NCI-H2107 (cell line): Measurements from ENCODE around the gene GNA12.

Experiments used
- DNase-seq: peaks from one replicate; lab custom pipeline; 2025; lab: John Stamatoyannopoulos, UW

GNA12 gene

GRCh38 chr7:2844153-2845033 lies at the start of gene GNA12:
TSS of gene GNA12 (minus strand) at chr7:2844308. CDS start at chr7:2844161, 147 bp downstream.
- peak; percentile 99 for DNase-seq

- DNase-seq: no peak
Measured at GRCh38 chr7:2893411-2893861, 49.3 kb upstream of the GNA12 start.

- DNase-seq: no peak
Measured at GRCh38 chr7:2892549-2892948, 48.4 kb upstream of the GNA12 start.

- no peak for DNase-seq
Measured at GRCh38 chr7:2887816-2888215, 43.7 kb upstream of the GNA12 start.

- DNase-seq: no peak
Measured at GRCh38 chr7:2886900-2887299, 42.8 kb upstream of the GNA12 start.

GRCh38 chr7:2886391-2886790 lies 42.3 kb upstream of the GNA12 start:
- DNase-seq: no peak

GRCh38 chr7:2884161-2884560 lies 40.1 kb upstream of the GNA12 start:
- no peak for DNase-seq

- no peak for DNase-seq
Measured at GRCh38 chr7:2883101-2883500, 39.0 kb upstream of the GNA12 start.

- DNase-seq: no peak
Measured at GRCh38 chr7:2882111-2882510, 38.0 kb upstream of the GNA12 start.

GRCh38 chr7:2880874-2881533 lies 36.9 kb upstream of the GNA12 start:
- no peak for DNase-seq

- no peak for DNase-seq
Measured at GRCh38 chr7:2880051-2880450, 35.9 kb upstream of the GNA12 start.

- no peak for DNase-seq
Measured at GRCh38 chr7:2879354-2879753, 35.2 kb upstream of the GNA12 start.

GRCh38 chr7:2878306-2878705 lies 34.2 kb upstream of the GNA12 start:
- no peak for DNase-seq

GRCh38 chr7:2876031-2876731 lies 32.1 kb upstream of the GNA12 start:
- DNase-seq: no peak

- no peak for DNase-seq
Measured at GRCh38 chr7:2873686-2874551, 29.8 kb upstream of the GNA12 start.

GRCh38 chr7:2873146-2873545 lies 29.0 kb upstream of the GNA12 start:
- DNase-seq: no peak

GRCh38 chr7:2872296-2872874 lies 28.3 kb upstream of the GNA12 start:
- DNase-seq: no peak

GRCh38 chr7:2870471-2870931 lies 26.4 kb upstream of the GNA12 start:
- no peak for DNase-seq

- DNase-seq: no peak
Measured at GRCh38 chr7:2869981-2870380, 25.9 kb upstream of the GNA12 start.

GRCh38 chr7:2866601-2867000 lies 22.5 kb upstream of the GNA12 start:
- no peak for DNase-seq

GRCh38 chr7:2864999-2865670 lies 21.0 kb upstream of the GNA12 start:
- DNase-seq: no peak
